Stimulated activated naive B cell treated with anti-CD40 and anti-IgM and Interleukin-4, amounts not matched to agents 10 μg/mL and 1 μg/mL and 100 μg/mL, for 72 hours (primary cell): ENCODE measurements around the gene NDUFS6.
"Not testable (repeated sequence)": the region's sequence is repeated elsewhere in the genome, so short reads cannot be mapped to it uniquely, and the experiment has no call there.

ENCODE experiments used
- ATAC-seq, 2 donors: fragments of 150-1000 bp; cut with Tn5 transposase; replicated peaks; 2 replicates each; pipeline ENCODE4 v1.10.0; 2021; ENCODE audit warnings: moderate library complexity in 1 of 2
- DNase-seq: peaks from one replicate; pipeline ENCODE4 v3.0.0; 2021
- H3K27ac Mint-ChIP-seq: one replicate; pipeline ENCODE4 v1.8.0; 2022; ENCODE audit warnings: mild to moderate bottlenecking, mixed read lengths
- H3K27me3 Mint-ChIP-seq, 2 donors: one replicate each; pipeline ENCODE4 v1.8.0; 2022; ENCODE audit warnings: mixed read lengths in 2 of 2
- H3K36me3 Mint-ChIP-seq, 2 donors: one replicate each; pipeline ENCODE4 v1.8.0; 2022; ENCODE audit warnings: mixed read lengths in 2 of 2, mild to moderate bottlenecking in 1 of 2
- H3K4me1 Mint-ChIP-seq, 2 donors: one replicate each; pipeline ENCODE4 v1.8.0; 2022; ENCODE audit warnings: mixed read lengths in 2 of 2, mild to moderate bottlenecking in 1 of 2
- H3K4me3 Mint-ChIP-seq, 2 donors: one replicate each; pipeline ENCODE4 v1.8.0; 2022; ENCODE audit warnings: mild to moderate bottlenecking in 2 of 2, mixed read lengths in 2 of 2, moderate library complexity in 1 of 2
- H3K9me3 Mint-ChIP-seq, 2 donors: one replicate each; pipeline ENCODE4 v1.8.0; 2022; ENCODE audit warnings: mixed read lengths in 2 of 2, mild to moderate bottlenecking in 1 of 2

The NDUFS6 gene

GRCh38 chr5:1816495-1817089 lies 15.4 kb downstream of the NDUFS6 start:
- H3K27ac Mint-ChIP-seq: peak overlapping the region; percentile 68
- H3K4me3 Mint-ChIP-seq: not testable (repeated sequence)

DNA sequence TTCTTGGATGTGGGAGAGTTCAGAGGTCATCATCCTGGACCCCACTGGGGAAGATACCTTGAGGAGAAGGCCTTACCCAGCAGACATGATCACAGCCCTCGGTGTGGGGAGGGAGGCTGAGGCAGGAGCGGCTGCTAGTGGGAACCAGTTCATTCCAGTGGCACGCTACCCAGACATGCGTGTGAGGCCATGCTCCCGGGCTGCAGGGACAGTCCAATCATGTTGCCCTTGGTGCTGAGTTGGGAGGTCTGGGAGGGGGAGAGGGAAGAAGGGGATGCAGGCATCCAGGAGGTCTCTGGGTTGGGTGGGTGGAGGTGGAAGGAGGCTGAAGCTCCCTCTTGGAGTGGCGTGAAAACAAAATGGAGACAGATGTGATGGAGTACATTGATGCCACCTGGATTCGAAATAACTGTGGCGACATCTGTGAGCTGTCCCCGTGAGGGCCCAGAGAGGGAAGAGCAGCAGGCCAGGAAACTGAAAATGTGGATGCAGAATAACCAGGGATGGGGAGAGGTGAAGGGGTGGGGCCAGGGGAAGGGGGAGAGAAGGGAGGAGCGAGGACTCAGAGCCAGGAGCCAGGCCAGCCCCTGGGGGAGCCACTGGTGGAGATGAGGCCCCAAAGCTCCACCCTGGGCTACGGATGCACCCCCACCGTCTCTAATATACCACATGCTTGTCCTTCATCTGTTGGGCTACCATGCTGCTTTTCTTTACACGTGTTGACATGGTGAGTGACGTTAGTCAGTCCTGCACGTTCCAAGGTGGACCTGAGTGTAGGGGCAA lies 16.2 kb downstream of the NDUFS6 start:
- H3K9me3 Mint-ChIP-seq: no peaks in the 10 kb centered on the region
- H3K27me3 Mint-ChIP-seq: no peaks in the 10 kb centered on the region
- H3K27ac Mint-ChIP-seq: peak overlapping the region; percentile 68
- DNase-seq: no peak
- H3K36me3 Mint-ChIP-seq: peaks cover 68 to 87% of the 10 kb centered on the region in 2 donors
- ATAC-seq: no peak
- peaks cover 15 to 27% of the 10 kb centered on the region in 2 donors for H3K4me1 Mint-ChIP-seq
- H3K4me3 Mint-ChIP-seq: no peak overlapping the region

More at GRCh38 chr5:1816495-1817089, 15.4 kb downstream of the NDUFS6 start:
- not testable (repeated sequence) for H3K9me3 Mint-ChIP-seq, ATAC-seq, DNase-seq, H3K27me3 Mint-ChIP-seq
- peaks cover 16 to 27% of the 10 kb centered on the region in 2 donors for H3K4me1 Mint-ChIP-seq
- H3K36me3 Mint-ChIP-seq: peaks cover 66 to 86% of the 10 kb centered on the region in 2 donors

GRCh38 chr5:1818784-1819183 lies 17.6 kb downstream of the NDUFS6 start:
- ATAC-seq: no peak
- Mint-ChIP-seq H3K36me3 (peaks cover 73 to 91% of the 10 kb centered on the region in 2 donors), H3K27ac (peak overlapping the region; percentile 38), H3K4me3 (no peak overlapping the region), H3K27me3 (no peaks in the 10 kb centered on the region), H3K9me3 (no peaks in the 10 kb centered on the region), H3K4me1 (peaks cover 14 to 27% of the 10 kb centered on the region in 2 donors)
- no peak for DNase-seq

DNA sequence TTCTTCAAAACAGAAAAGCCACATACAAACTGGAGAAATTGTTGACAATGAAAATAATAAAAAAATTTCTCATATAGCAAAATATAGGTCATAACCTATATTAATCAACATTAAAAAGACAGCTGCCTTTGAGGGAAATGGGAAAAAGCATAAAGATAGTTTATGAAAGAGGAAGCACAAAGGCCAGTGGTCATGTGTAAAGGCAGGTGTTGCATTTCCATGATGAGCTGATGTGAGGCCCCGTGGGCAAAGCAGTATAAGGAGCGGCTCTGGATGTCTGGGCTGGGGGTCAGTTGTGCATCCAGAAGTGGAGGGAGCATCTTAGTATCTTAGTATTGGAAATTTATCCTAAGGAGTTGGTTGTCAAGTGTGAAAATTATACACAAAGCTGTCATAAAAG lies 18.3 kb downstream of the NDUFS6 start:
- Mint-ChIP-seq H3K27ac (peak overlapping the region; percentile 34), H3K36me3 (peaks cover 71 to 89% of the 10 kb centered on the region in 2 donors), H3K4me3 (no peak overlapping the region), H3K4me1 (peaks cover 12 to 27% of the 10 kb centered on the region in 2 donors), H3K27me3 (no peaks in the 10 kb centered on the region), H3K9me3 (no peaks in the 10 kb centered on the region)
- no peak for DNase-seq
- peak; percentile 53 to 63 for ATAC-seq

DNA sequence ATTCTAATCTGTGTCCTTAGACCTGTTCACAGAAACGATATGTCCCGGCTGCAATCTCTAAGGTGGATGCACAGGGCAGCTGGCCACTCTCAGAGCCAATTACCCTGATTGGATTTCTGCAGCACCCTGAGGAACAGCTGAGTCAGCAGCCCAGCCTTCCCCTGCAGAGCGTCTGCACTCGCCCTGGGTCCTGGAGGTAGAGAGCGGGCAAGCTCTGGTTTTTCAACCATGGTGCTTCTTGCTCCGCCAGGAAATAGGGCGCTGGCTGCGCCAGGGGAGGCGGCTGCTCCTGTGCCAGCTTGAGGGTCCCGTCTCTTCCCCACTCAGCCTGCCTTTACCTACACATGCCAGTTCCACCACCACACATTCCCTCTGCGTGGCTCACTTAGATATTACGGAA lies 19.2 kb downstream of the NDUFS6 start:
- Mint-ChIP-seq H3K36me3 (peaks cover 63 to 82% of the 10 kb centered on the region in 2 donors), H3K4me1 (peaks cover 12 to 27% of the 10 kb centered on the region in 2 donors), H3K9me3 (no peaks in the 10 kb centered on the region), H3K4me3 (no peak overlapping the region), H3K27me3 (no peaks in the 10 kb centered on the region), H3K27ac (no peak overlapping the region)
- ATAC-seq (no peak), DNase-seq (no peak)

- no peak overlapping the region for H3K4me3 Mint-ChIP-seq
- no peaks in the 10 kb centered on the region for H3K9me3 Mint-ChIP-seq
- ATAC-seq: no peak
- H3K4me1 Mint-ChIP-seq: peaks cover 12 to 27% of the 10 kb centered on the region in 2 donors
- DNase-seq: no peak
- peaks cover 63 to 76% of the 10 kb centered on the region in 2 donors for H3K36me3 Mint-ChIP-seq
- H3K27ac Mint-ChIP-seq: no peak overlapping the region
- no peaks in the 10 kb centered on the region for H3K27me3 Mint-ChIP-seq
Observed at GRCh38 chr5:1820926-1821325, 19.7 kb downstream of the NDUFS6 start.

GRCh38 chr5:1821862-1822261 lies 20.7 kb downstream of the NDUFS6 start:
- Mint-ChIP-seq H3K4me3 (no peak overlapping the region), H3K27ac (no peak overlapping the region), H3K27me3 (no peaks in the 10 kb centered on the region), H3K4me1 (peaks cover 12 to 27% of the 10 kb centered on the region in 2 donors), H3K36me3 (peaks cover 57 to 70% of the 10 kb centered on the region in 2 donors), H3K9me3 (no peaks in the 10 kb centered on the region)
- no peak for DNase-seq
- ATAC-seq: no peak

DNA sequence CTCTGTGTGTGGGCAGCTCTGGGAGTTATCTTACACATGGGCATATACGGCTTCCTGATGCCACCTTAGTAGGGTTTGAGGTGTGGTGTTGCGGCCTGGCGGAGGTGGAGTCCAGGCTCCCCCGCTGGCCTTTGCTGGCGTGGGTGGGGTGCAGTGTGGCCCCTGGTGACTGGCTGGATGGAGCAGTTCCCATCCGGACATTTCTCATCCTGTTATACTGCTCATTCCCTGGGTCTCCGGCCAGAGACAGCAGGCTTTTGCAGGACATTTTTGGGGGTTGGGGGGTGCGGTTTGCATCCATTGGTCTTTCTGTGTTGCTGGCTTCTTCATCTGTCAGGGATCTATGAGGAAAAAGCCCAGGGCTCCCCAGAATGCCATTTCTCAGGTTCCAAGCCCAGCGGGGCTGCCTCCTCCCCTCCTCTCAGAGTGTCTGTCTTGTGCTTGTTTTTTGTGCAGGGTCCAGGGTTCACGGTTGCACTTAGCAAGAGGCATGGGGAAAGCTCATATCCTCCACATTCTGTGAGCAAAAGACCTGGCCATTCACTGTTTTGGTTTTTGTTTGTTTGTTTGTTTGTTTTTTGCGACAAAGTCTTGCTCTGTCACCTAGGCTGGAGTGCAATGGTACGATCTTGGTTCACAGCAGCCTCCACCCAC lies 22.3 kb downstream of the NDUFS6 start:
- Mint-ChIP-seq H3K4me3 (no peak overlapping the region), H3K36me3 (peaks cover 45 to 59% of the 10 kb centered on the region in 2 donors), H3K27me3 (no peaks in the 10 kb centered on the region), H3K4me1 (peaks cover 9 to 14% of the 10 kb centered on the region in 2 donors), H3K9me3 (no peaks in the 10 kb centered on the region), H3K27ac (no peak overlapping the region)
- DNase-seq (no peak), ATAC-seq (no peak)

- peaks cover 38 to 51% of the 10 kb centered on the region in 2 donors for H3K36me3 Mint-ChIP-seq
- ATAC-seq (no peak), DNase-seq (no peak)
- H3K27ac Mint-ChIP-seq: no peak overlapping the region
- no peaks in the 10 kb centered on the region for H3K27me3 Mint-ChIP-seq
- H3K9me3 Mint-ChIP-seq: no peaks in the 10 kb centered on the region
- H3K4me1 Mint-ChIP-seq: peaks cover 3 to 7% of the 10 kb centered on the region in 2 donors
- no peak overlapping the region for H3K4me3 Mint-ChIP-seq
Observed at GRCh38 chr5:1824109-1824821, 23.1 kb downstream of the NDUFS6 start.

- Mint-ChIP-seq H3K36me3 (peaks cover 34 to 46% of the 10 kb centered on the region in 2 donors), H3K4me1 (no peaks in the 10 kb centered on the region), H3K27me3 (no peaks in the 10 kb centered on the region), H3K4me3 (no peak overlapping the region), H3K9me3 (no peaks in the 10 kb centered on the region), H3K27ac (no peak overlapping the region)
- no peak for DNase-seq
- ATAC-seq: no peak
Observed at GRCh38 chr5:1824903-1825841, 24.0 kb downstream of the NDUFS6 start.

- no peaks in the 10 kb centered on the region for H3K4me1 Mint-ChIP-seq
- peaks cover 31 to 41% of the 10 kb centered on the region in 2 donors for H3K36me3 Mint-ChIP-seq
- H3K4me3 Mint-ChIP-seq: no peak overlapping the region
- no peak for ATAC-seq
- no peaks in the 10 kb centered on the region for H3K9me3 Mint-ChIP-seq
- H3K27ac Mint-ChIP-seq: no peak overlapping the region
- no peaks in the 10 kb centered on the region for H3K27me3 Mint-ChIP-seq
- no peak for DNase-seq
Observed at GRCh38 chr5:1826235-1826980, 25.2 kb downstream of the NDUFS6 start.

- H3K27ac Mint-ChIP-seq: no peak overlapping the region
- H3K36me3 Mint-ChIP-seq: peaks cover 24 to 32% of the 10 kb centered on the region in 2 donors
Observed at GRCh38 chr5:1827025-1827885, 26.0 kb downstream of the NDUFS6 start.

More at GRCh38 chr5:1827025-1827885, 26.0 kb downstream of the NDUFS6 start:
- Mint-ChIP-seq H3K27me3 (no peaks in the 10 kb centered on the region), H3K9me3 (no peaks in the 10 kb centered on the region), H3K4me3 (no peak overlapping the region), H3K4me1 (no peaks in the 10 kb centered on the region)
- DNase-seq (no peak), ATAC-seq (no peak)
